GM10266 (cell line): ENCODE results near the gene PPP1R1B.

ENCODE experiments used
- DNase-seq: peaks from one replicate; pipeline ENCODE4 v3.0.0; 2012; ENCODE audit errors: extremely low spot score
- CTCF ChIP-seq: IDR thresholded peaks from 2 replicates; pipeline ENCODE4 v1.5.1; 2012; ENCODE audit warnings: mild to moderate bottlenecking, low read depth; ENCODE audit not compliant: control insufficient read depth, insufficient read depth; ENCODE audit errors: missing control alignments

The PPP1R1B gene

DNA sequence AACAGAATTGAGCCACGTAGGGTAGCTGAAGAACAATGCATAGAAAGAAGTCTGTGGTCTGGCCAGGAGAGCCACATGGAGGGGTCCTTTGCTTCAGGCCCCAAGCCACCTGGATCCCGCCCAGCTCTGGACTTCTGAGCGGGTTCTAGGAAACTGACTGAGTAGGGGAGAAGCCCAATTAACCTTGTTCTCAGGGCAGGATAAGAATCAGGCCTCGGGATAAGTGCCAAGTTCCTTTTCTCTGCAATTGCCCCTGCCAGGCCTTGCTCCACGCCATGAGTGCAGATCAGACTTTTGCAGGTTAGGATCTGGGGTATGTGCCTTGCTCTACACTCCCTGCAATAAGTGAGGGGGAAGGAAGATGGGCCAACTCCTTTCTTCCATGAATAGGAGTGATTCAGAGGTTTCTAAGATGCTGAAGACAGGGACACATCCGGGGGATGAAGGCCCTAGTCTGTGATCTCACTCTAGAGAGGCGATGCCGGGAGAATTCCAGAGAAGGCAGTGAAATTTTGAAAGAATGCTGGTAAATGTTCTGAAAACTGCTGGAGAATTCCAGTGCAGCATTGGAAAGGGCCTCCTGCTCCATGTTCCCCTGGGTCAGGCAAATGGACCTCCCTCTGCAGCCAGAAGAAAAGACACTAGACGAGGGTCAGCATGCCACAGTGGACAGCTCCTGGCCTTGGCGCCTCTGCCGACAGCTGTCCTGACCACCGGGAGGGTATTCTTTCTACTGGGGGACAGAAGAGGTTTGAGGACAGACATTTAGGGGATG is 24.8 kb upstream of the PPP1R1B start:
- TF ChIP-seq CTCF, result no peak
- DNase-seq, result no peak

DNA sequence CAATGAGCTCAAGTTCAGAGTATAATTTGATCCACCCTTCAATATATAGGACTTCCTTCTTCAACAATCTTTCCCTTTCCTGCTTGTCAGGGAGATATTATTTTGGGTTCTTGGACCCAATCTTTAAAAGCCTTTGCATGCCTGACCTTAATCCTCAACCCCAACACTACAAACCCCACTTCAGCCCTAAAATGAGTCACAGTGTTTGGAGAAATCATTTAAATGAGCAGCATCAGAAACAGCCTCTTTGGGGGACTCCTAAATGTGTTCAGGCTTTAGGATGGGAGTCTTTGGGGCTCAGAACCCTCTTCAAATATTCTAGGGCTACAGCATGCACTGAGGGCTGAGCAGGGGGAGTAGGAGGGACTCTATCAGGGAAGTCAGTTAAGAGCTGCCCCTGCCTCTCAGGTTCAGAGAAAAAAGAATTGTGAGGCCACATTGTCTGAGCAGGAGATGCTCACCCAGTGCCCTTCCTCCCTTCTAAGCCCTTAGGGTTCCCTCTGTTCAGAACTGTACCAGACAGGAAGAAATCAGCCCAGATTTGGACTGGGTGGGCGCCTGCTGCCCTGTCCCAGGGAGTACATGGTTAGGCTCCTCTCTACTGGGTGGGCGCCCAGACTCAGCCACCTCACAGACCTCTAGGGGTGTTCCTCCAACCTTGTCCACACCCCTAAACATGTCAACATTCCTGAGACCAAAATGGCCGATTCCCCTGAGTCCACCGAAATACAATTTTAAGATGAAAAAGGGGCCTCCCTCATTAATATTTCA is 24.0 kb upstream of the PPP1R1B start:
- no peak for TF ChIP-seq CTCF

DNA sequence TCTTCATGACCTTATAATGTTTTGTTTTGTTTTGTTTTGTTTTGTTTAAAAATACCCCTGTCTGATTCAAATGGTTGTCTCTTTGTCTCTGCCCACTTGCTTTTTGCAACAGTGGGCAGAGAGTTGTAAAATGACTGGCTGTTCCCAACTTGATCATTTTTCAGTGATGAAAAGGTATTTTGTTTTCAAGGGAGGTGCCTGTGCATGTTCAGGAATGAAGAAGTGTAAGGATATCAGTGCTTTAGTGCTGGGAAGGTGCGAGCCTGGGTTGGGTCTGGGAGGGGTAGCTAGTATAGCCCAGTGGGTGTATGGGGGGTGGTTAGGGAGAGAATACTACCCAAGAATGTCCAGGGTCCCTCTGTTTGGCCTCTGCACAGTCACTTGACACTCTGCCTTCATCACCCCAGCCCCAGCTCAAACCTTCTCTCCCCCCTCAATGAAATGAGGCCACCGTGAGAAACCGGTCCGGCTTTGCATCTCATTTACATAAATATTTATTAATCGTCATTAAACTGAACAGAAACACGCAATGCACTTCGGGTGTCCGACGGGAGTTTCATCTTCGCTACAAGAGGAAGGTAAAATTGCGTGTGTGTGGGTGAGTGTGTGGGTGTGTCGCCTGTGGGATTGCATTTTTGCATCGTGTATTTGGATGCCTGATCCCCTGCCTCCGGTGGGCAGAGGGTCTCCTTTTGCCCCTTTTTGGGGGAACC is 23.3 kb upstream of the PPP1R1B start:
- DNase-seq, result no peak

More for the DNA sequence above, 24.0 kb upstream of the PPP1R1B start:
- no peak for DNase-seq

DNA sequence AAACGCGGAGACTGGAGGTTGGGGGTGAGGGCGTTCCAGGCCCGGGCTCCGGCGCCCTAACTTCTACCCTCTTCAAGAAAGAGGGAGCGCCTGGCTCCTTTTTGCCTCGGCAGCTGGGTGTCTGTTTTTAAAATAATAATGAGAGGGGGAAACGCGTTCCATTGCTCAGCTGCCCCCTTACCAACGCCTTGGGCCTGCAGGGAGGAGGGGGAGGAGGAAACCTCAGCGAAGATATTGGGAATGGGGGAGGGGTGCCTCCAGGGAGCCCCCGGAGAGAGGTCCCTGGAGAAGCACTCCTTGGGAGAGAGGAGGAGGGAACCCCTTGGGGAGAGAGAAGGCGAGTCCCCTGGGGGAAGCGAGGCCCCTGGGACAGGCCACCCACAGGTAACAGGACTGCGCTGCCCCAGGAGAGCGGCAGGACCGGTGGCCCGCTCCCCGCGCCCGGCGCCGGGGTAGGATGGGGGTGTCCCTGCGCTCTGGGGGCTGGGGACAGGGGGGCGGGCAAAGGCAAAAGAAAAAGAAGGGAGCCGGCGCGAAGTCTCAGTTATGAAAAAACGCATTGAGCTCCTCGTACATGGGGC is 21.8 kb upstream of the PPP1R1B start:
- no peak for TF ChIP-seq CTCF
- no peak for DNase-seq

More for the DNA sequence above, 23.3 kb upstream of the PPP1R1B start:
- no peak for TF ChIP-seq CTCF

DNA sequence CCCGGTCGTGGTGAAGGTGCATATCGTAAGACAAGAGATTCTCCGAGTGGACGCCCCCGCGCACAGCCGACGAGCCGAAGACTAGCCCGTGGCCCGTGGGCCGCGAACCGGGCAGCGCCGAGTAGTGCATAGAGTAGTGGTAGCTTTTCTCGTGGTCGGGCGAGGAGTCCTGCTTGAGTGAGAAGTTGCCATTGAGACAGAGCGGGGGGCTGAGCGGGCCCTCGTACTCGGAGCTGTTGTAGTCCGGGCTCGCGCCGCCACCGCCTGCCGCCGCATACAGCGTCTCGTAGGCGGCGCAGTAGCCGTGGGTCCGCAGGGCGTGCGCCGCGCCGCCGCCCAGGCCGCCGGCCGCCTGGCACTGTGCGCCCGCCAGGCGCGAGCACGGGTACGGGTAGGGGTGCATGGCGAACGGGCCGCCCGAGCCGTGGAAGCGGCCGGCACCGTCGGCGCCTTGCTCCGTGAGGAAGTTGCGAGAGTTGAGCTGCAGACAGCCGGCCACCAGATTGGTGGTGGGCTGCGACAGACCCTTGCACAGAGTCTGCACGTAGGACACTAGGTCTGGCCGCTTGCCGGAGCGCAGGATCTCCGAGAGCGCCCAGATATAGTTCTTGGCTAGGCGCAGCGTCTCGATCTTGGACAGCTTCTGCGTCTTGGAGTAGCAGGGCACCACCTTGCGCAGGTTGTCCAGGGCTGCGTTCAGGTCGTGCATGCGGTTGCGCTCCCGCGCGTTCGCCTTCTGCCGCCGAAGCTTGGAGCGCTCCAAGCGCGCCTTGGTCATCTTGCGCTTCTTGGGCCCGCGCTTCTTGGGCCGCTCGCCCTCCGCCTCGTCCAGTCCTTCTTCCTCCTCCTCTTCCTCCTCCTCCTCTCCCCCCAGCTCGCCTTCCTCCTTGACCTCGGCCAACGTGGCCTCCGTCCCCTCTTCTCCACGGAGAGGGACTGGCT is 21.0 kb upstream of the PPP1R1B start:
- TF ChIP-seq CTCF, result no peak

GRCh38 chr17:39606434-39607056 is 20.2 kb upstream of the PPP1R1B start:
- no peak for DNase-seq

More for the DNA sequence above, 21.0 kb upstream of the PPP1R1B start:
- DNase-seq, result no peak

More at GRCh38 chr17:39606434-39607056, 20.2 kb upstream of the PPP1R1B start:
- TF ChIP-seq CTCF, result no peak
